ENCODE measurements around the gene NELL1.

NELL1 gene

DNA sequence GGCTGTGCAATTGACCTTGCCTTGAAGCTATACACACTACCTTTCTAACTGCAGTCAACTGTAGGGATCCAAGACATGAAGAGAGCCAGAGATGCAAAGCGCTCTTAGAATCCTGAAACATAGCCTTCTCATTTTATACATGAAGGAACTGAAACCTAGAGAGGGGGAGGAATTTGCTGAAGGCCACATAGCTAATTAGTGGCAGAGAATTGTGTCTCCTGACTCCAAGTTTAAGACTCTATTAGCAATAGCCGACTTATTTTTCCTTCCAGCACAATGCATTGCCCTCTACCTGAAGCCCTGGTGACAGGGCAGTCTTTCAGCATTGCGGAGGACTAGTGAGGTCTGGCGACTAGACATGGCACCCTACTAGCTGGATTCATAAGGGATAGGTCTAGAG is 796.5 kb downstream of the NELL1 start:
- in situ Hi-C loops (cut with MboI; ENCODE audit: low sequenced_read_pairs): no loop called here

DNA sequence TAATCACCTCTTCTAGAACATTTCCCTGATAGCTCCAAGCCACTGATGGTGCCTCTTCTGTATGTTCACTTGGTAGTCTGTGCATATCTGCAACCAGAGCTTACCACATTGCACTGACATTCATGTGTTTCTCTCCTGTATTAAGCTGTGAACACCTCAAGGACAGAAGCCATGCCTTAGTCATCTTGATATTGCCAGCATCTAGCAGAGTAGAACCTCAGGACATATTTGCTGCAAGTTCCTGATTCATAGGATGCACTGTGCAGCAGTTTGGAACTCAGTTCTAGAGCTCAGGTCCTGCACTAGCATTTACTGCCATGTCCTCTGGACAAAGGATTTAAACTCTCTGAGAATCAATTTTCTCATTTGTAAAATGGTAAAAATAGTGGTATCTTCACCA is 801.1 kb downstream of the NELL1 start:
- in situ Hi-C loops (cut with MboI; ENCODE audit: low sequenced_read_pairs): no loop called here

DNA sequence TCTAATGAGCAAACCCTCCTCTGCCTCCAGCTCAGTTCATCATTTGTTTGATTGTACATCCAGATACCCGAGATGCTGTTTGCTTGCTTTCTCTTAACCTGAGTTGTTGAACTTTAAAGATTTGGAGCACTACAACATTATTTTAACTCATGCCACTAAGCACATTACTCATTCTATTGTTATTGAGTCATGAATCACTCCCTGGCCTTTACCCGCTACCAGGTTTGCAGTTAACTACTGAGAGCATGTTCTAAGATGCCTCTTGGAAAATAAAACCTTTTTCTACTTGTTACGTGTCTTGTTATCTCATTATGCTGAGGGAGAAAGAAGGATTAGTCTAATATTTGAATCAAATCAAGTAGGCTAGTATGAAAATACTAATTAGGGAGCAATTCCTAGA is 802.9 kb downstream of the NELL1 start:
- in situ Hi-C loops (cut with MboI; ENCODE audit: low sequenced_read_pairs): no loop called here

DNA sequence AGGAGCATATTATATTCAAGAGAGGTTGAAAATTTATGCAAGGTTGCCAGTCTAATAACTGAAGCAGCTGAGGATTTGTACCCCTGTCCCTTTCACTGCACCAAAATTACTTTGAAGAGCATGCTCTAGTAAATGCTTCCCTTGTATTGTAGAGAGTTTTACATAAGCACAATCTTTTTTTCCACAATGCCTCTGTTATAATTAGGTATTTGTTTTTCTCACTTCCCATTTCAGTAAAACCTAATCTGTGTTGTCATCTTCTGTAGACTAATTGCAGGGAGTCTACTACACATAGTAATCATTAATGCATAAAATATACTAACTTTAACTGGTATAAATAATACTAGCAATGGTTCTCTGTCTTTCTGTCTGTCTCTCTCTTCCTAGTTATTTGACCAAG is 805.1 kb downstream of the NELL1 start:
- in situ Hi-C loops (cut with MboI; ENCODE audit: low sequenced_read_pairs): no loop called here

DNA sequence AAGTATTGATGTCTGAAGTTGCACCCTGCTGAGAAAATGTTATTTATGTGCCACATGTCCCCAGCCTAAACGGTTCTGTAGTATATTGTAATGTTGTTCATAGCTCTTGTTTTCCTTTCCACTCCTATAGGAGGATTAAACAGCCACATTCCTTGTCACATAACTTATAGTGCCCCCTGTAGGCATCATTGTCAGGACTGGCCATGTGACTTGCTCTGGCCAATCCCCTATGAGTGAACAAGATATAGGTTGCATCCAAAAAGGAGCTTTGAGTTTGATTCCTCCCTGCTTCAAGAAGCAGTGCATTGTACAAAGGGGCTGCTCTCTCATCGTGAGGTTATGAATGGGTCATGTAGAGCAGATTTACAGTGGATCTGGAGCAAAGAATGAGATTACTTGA is 805.9 kb downstream of the NELL1 start:
- in situ Hi-C loops (cut with MboI; ENCODE audit: low sequenced_read_pairs): no loop called here

GRCh38 chr11:21476588-21476987 is 807.2 kb downstream of the NELL1 start:
- in situ Hi-C loops (cut with MboI; ENCODE audit: low sequenced_read_pairs): no loop called here

- in situ Hi-C loops (cut with MboI; ENCODE audit: low sequenced_read_pairs): no loop called here
These were observed 810.9 kb downstream of the NELL1 start for GRCh38 chr11:21480240-21480639.

DNA sequence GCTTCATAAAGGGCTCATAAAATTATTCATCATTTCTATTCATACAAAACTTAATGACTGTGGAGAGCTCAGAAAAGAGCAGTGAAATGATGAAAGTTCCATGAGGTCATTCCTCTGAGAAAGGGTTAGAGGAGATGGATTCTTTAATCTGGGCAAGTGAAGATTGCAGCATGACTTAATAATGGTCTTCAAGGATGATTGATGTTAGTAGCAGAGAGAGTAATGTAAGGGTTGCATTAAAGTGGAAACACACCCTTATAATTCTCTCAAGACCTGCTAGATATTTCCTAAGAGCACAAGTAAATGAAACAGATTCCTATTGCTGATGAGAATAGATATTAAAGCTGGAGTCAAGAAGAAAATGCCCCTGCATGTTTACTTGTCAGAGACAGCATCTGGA is 811.9 kb downstream of the NELL1 start:
- in situ Hi-C loops (cut with MboI; ENCODE audit: low sequenced_read_pairs): no loop called here

GRCh38 chr11:21484039-21484438 is 814.7 kb downstream of the NELL1 start:
- in situ Hi-C loops (cut with MboI; ENCODE audit: low sequenced_read_pairs): no loop called here

DNA sequence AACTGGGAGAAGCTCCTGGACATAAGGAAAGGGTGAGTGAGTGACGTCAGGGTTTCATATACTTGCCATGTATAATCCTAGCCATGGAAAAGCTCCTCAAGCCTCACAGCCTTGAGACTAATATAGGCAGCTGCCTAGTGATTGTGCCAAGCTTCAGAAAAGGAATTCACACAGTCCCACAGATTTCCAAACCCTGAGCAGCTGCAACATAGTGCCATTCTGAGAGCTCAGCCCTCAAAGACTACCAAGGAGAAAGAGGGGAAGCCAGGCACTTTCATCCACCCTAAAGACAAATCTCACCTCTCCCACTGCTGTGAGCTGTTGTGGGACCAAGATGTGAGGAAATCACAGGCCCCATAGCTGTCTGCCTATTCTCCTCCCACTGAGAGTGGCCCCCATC is 815.6 kb downstream of the NELL1 start:
- in situ Hi-C loops (cut with MboI; ENCODE audit: low sequenced_read_pairs): no loop called here

GRCh38 chr11:21485426-21485825 is 816.0 kb downstream of the NELL1 start:
- in situ Hi-C loops (cut with MboI; ENCODE audit: low sequenced_read_pairs): no loop called here

DNA sequence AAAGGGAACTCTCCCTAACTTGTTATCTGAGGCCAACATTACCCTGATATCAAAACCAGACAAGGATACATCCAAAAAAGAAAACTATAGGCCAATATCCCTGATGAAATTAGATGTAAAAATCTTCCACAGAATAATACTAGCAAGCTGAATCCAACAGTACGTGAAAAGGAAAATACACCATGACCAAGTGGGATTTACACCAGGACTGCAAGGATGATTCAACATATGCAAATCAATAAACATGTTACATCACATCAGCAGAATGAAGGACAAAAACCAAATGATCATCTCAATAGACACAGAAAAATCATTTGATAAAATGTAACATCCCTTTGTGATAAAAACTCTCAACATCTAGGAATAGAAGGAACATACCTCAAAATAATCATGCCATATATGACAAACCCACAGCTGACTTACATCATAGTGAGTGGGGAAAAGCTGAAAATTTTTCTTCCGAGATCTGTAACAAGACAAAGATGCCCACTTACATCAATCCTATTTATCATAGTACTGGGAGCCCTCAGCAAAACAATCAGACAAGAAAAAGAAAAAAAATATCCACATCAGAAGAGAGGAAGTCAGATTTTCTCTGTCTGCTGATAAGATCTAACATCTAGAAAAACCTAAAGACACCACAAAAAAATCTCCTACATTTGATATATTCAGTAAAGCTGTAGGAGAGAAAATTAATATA is 820.2 kb downstream of the NELL1 start:
- in situ Hi-C loops (cut with MboI; ENCODE audit: low sequenced_read_pairs): no loop called here

DNA sequence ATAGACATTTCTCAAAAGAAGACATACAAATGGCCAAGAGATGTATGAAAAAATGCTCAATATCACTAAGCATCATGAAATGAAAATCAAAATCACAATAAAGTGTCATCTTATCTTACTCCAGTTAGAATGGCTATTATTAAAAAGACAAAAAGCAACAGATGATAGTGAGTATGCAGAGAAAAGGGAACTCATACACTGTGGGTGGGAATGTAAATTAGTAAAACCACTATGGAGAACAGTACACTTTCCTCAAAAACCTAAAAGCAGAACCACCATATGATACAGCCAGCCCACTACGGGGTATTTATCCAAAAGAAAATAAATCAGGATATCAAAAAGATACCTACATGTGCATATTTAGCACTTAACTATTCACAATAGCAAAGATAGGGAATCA is 823.5 kb downstream of the NELL1 start:
- in situ Hi-C loops (cut with MboI; ENCODE audit: low sequenced_read_pairs): no loop called here

DNA sequence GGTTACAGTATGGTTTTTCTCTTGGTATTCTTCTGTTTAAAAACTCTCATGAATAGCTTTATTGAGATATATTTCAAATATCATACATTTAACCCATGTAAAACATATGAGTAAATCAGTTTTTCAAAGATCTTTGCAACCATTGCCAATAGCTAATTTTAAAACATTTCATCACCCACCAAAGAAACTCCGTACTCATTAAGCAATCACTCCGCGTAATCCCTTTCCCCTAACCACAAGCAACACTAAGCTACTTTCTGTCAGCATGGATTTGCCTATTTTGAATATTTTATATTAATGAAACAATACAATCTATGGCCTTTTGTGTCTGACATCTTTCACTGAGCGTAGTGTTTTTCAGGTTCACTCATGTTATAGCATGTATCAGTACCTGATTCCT is 825.6 kb downstream of the NELL1 start:
- in situ Hi-C loops (cut with MboI; ENCODE audit: low sequenced_read_pairs): no loop called here

- in situ Hi-C loops (cut with MboI; ENCODE audit: low sequenced_read_pairs): no loop called here
These were observed 826.5 kb downstream of the NELL1 start for GRCh38 chr11:21495879-21496278.

DNA sequence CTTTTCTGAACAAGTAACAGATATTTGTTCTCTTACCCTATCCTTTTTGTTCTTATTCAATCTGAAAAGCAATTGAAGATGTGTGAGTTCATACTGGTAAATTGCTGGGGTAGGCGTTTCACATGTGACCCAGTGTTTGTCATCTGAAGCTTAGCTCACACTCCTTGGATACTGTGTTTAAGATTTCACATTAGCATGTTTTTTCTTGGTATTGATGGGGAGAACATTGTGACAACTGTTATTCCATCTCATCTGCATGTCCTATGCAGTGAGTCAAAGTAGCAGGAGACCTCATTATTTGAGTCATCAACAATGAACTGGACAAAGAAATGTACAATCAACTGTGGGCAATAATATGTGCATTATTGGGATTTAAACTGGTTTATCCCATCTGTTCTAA is 831.9 kb downstream of the NELL1 start:
- in situ Hi-C loops (cut with MboI; ENCODE audit: low sequenced_read_pairs): no loop called here

GRCh38 chr11:21505070-21505469 is 835.7 kb downstream of the NELL1 start:
- in situ Hi-C loops (cut with MboI; ENCODE audit: low sequenced_read_pairs): no loop called here

GRCh38 chr11:21511835-21512440 is 842.6 kb downstream of the NELL1 start:
- in situ Hi-C loops (cut with MboI; ENCODE audit: low sequenced_read_pairs): no loop called here

GRCh38 chr11:21514316-21514715 is 844.9 kb downstream of the NELL1 start:
- in situ Hi-C loops (cut with MboI; ENCODE audit: low sequenced_read_pairs): no loop called here

- in situ Hi-C loops (cut with MboI; ENCODE audit: low sequenced_read_pairs): no loop called here
These were observed 850.9 kb downstream of the NELL1 start for GRCh38 chr11:21520244-21520643.

- in situ Hi-C loops (cut with MboI; ENCODE audit: low sequenced_read_pairs): no loop called here
These were observed 859.8 kb downstream of the NELL1 start for GRCh38 chr11:21529187-21529586.

- in situ Hi-C loops (cut with MboI; ENCODE audit: low sequenced_read_pairs): no loop called here
These were observed 864.9 kb downstream of the NELL1 start for GRCh38 chr11:21534288-21534687.

DNA sequence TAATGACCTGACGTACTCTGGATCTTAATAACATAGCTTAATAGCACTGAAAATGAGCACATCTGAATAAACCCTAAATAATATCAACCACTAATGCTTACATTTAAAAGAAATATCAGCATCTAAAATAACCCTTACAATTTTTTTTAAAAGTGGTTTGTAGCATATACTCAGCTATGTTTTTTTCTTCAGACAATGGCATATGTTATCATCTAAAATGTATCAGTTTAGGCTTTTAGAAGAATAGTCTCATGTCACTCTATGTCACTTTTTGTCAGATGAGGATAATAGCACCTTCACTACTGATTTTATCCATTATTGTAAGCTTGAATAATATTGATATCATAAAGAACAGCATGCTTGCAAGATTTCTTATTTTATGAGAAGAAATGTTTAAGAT is 868.6 kb downstream of the NELL1 start:
- in situ Hi-C loops (cut with MboI; ENCODE audit: low sequenced_read_pairs): no loop called here
